Stimulated activated CD8-positive, alpha-beta memory T cell treated with anti-CD3 and anti-CD28 coated beads, Interleukin-7, amount 100 ng/mL, for 1 hour (primary cell): ENCODE data around the gene BCAS1.

Experiments
- DNase-seq, 2 donors: peaks; one replicate each; pipeline ENCODE4 v3.0.0-alpha.2; 2020; ENCODE audit warnings: low read depth in 2 of 2

Gene BCAS1, protein sequence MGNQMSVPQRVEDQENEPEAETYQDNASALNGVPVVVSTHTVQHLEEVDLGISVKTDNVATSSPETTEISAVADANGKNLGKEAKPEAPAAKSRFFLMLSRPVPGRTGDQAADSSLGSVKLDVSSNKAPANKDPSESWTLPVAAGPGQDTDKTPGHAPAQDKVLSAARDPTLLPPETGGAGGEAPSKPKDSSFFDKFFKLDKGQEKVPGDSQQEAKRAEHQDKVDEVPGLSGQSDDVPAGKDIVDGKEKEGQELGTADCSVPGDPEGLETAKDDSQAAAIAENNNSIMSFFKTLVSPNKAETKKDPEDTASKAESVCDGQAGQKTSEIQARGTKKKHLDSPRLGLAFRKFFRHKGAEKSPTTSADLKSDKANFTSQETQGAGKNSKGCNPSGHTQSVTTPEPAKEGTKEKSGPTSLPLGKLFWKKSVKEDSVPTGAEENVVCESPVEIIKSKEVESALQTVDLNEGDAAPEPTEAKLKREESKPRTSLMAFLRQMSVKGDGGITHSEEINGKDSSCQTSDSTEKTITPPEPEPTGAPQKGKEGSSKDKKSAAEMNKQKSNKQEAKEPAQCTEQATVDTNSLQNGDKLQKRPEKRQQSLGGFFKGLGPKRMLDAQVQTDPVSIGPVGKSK

DNA sequence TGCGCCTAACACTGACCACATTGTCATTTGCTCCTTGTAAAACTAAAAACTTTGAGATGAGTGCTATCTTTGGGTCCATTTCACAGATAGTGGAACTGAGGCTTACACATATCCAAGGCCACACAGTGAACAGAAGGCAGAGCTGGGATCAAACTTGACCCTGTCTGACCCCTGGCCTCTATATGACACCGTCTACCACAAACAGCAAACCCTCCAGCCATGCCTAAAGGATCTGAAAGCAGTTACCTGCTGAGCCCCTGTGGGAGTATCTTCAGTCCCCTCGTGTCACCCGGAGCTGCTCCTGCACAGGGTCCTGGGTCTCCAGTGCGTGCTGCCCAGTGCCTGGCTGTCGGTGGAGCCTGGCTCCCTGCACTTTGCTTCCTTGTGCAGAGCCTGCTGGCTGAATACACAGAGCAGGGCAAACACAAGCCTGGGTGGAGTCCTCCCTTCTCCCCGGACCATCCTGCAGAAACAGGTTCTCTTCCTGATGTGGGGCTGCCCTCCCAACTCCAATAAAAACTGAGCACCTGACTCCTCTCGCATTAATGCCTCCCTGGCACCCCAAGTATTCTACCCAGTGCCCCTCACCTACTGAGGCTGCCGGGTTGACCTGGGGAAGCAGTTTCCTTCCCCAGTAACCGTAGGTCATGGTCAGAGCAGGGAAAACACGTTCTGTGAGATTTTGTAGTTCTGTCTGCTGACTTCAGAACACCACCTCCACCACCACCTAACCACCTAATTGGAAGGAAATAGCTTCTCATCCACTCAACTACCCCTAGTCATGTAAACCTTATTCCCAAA is at the start of gene BCAS1:
TSS of gene BCAS1 (minus strand) at position 408 of the 801 bp plus-strand sequence. CDS start 11,876 bp downstream, outside the sequence.
- no peak for DNase-seq

DNA sequence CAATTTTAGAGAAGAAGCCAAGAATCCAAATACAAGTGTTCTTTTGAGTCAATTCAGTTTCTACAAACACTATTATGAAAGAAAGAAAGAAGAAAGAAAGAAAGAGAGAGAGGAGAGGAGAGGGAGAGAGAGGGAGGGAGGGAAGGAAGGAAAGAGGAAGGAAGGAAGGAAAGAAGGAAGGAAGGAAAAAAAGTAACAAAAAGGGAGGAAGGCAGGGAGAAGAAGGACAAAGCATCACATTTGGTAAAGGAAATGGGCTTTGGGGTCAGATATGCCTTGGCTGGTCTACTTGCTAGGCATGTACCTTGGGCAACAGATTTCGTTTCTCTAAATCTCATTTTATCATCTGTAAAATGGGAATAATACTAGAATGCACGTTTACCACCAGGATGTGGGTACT is 49.4 kb upstream of the BCAS1 start:
- no peak for DNase-seq

- no peak for DNase-seq
Observed at GRCh38 chr20:54118220-54119001, 48.0 kb upstream of the BCAS1 start.

- no peak for DNase-seq
Observed at GRCh38 chr20:54116550-54117235, 46.3 kb upstream of the BCAS1 start.

DNA sequence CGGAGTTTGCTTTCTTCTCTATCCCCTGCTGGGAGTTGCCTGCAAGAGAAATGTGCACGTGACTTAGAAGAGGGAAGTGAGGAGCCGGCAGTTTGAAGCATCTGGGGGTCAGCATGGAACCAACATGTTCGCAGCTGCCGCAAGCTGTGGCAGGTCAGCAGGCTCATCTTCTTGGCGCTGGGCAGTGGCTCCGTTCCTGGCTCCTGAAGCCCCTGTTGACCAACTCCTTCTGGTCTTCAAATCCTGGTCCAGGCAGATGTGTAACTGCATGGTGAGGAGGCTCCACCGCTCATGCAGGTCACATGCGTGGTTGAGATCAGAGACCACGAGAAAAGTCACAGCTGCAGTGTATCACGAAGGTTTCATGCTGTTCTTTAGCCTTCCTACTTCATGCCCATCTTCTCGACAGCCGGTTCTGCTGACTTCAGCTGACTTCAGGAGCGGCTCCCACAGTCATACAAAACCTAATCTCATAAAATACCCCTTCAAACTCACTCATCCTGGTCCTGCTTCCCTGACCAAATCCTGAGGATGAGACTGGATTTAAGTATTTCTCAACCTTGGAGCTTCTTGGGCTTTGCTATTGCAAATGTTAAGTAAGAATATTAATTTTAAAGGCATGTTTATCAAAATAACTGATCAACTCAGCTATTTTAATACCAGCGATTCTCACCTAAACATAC is 44.9 kb upstream of the BCAS1 start:
- DNase-seq, result no peak

DNA sequence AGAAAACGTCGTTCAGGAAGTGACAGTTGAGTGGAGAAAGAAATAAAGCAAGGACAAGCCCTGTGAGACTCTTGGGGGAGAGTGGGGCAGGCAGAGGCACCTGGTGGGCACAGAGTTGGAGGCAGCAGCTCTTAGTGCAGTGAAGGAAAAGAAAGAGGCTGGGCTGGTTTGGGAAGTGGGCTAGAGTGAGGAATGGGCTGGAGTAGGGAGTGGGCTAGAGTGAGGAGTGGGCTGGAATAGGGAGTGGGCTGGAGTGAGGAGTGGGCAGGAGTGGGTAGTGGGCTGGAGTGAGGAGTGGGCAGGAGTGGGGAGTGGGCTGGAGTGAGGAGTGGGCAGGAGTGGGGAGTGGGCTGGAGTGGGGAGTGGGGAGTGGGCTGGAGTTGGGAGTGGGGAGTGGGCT is 43.7 kb upstream of the BCAS1 start:
- DNase-seq, result no peak

DNA sequence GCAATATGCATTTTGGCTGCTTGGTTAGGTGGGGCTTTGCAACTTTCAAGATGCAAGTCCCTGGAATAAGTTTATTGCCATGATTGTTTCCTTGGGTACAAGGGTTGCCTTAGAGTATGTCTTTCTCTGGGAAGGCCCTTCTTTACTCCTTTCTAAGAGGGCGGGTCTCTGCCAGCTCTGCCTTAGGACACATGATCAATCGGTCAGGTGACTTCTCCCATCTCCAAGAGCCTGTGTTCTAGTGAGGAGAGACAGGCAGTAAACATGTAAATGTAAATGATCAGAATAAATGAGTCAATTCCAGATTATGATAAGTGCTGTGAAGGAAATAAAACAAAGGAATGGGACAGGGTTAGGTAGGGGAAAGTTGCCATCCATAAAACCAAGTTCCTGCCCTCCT is 43.2 kb upstream of the BCAS1 start:
- no peak for DNase-seq

- DNase-seq, result no peak
Observed at GRCh38 chr20:54112221-54112884, 42.0 kb upstream of the BCAS1 start.

- DNase-seq, result no peak
Observed at GRCh38 chr20:54111460-54111859, 41.1 kb upstream of the BCAS1 start.

GRCh38 chr20:54110457-54110856 is 40.1 kb upstream of the BCAS1 start:
- DNase-seq, result no peak

DNA sequence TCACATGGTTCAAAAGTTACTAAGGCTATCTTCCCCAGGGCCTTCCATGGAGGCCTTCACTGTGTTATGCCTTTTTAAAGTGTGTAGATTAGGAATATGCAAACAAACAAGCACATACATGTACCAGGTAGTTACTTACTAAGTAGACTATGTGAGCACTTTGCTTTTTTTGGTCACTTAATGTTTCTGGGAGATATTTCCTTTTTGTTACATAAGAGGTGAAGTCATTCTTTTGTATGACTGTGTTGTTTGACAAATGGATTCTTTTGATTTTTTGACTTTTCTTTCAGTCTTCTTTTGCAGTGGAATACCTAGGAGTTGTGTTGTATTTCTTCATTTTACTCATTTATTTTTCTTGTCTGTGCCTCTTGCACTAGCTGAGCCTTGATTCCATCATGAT is 39.6 kb upstream of the BCAS1 start:
- no peak for DNase-seq

- no peak for DNase-seq
Observed at GRCh38 chr20:54108817-54109216, 38.4 kb upstream of the BCAS1 start.

- DNase-seq, result no peak
Observed at GRCh38 chr20:54108326-54108642, 37.9 kb upstream of the BCAS1 start.

DNA sequence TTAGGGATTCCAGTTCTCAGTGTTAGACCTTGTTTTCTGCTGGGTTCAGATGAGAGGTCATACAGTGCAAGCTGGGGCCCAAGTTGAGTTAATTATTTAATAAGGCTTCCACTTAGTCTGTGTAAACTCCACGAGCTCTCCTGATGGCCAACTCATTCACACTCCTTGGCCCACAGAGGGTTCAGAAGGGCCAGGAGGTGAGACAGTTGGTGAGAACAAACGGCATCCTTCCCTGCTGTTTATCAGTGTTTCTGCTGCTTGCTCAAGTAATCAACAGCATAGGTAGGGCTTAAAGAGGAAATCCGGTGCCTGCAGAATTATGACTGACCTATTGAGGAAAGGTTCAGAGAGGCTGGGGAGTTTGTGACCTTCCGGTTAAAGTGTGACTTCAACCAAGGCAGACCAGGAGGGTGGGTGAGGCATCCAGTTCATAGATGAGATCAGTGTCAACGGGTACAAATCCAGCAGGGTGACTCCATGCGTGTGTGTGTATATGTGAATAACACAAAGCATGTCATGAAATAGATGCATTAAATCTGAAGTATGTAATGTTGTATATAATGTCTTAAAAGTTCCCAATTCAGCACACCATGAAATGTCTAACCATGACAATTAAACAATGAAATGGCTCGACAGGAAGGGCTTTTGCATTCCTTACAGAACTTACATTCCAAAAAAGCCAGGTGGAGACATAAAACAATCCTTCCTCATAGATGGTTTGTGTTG is 37.4 kb upstream of the BCAS1 start:
- no peak for DNase-seq

DNA sequence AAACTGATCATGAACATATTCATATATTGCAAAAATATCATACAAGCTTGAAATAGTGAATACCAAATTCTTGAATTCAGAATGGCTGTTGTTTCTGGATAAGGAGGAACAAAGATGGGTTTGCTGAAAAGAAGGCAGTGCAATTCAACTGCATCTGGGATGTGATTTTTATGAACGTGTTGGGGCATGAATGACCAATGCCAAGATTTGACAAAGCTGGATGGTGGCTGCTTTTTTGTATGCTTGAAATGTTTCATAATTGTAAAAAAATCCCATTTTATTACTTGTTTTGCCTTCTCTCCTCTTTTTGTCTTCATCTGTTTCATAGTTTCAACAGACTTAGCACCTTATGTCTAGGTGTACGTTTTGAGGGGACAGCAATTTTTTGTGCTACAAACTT is 36.8 kb upstream of the BCAS1 start:
- DNase-seq, result no peak

DNA sequence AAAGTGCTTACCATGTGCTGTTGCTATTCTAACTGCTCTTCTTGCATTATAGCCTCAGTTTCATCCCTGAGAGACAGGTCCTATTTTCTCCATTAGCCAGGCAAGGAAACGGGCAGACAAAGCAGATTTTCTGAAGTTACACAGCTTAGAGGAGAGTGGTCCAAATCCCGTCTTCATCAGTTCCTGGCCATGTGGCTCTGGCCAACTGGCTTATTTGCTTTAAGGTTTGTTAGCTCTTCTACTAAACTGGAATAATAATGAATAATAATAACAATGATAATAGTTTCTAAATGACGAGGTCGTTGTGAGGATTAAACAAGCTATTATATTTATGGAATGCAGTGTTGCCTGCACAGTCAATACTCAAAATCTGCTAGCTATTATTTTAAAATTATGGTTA is 35.8 kb upstream of the BCAS1 start:
- DNase-seq, result no peak

- DNase-seq, result no peak
Observed at GRCh38 chr20:54105653-54106052, 35.3 kb upstream of the BCAS1 start.

DNA sequence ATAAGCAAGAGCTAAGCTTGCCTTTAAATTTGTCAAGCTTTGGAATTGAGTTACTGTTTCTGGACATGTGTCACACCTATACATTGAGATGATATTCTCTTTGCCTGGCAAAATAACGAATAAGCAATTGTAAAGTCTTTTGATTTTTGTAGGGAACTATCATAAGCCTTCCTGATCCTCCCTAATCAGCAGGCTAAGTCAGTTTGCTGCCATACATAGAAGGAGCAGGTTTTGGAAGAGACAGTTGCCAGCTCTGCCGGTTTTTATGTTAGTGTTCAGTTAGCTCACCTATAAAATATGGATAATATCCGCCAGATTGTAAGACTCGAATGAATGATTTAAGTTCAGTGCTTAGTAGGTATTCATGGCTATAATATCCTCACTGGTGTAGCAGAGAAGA is 34.4 kb upstream of the BCAS1 start:
- no peak for DNase-seq

- no peak for DNase-seq
Observed at GRCh38 chr20:54103762-54104600, 33.6 kb upstream of the BCAS1 start.
